Activated CD4-positive, alpha-beta T cell treated with anti-CD3 and anti-CD28 coated beads for 24 hours (primary cell): Measurements from ENCODE around the gene TLL2.

Source experiments
- DNase-seq, 2 donors: peaks; one replicate each; pipeline ENCODE4 v3.0.0-alpha.2; 2020; ENCODE audit warnings: low read depth in 2 of 2

The TLL2 gene

DNA sequence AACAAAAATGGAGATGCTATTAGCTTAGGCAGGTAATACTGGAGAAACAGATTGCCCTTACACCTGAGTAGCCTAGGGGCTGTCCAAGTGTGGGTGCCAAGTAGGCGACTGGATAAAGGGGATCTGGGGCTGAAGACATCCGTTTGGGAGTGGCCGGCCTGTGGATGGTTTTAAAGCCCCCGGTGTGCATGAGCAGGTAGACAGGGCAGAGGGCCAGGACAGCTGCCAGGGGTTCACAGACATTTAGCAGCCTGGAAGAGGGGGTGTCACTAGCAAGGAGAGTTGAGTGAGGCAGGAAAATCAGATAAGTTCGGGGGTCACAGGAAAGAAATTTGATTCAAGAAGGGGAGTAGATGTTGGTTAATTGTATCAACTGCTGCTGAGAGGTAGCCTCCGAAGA lies 153.4 kb downstream of the TLL2 start:
- DNase-seq: no peak

DNA sequence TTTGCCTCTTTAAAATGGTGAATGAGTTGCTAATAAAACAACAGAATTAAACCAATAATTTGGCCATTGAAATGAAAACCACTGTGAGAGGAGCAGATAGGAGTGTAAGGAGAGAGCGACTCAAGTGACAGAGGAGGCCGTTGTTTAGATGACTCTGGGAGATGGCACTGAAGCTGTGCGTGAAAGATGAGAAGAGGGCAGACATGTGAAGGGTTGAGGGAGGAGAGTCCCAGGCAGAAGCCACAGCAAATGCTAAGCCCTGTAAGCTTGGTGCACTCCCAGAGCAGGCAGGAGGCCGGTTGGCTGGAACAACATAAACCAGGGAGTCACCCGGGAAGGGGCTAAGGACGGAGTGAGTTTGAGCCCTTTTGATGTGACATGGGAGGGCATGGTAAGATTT lies 154.1 kb downstream of the TLL2 start:
- DNase-seq: no peak

DNA sequence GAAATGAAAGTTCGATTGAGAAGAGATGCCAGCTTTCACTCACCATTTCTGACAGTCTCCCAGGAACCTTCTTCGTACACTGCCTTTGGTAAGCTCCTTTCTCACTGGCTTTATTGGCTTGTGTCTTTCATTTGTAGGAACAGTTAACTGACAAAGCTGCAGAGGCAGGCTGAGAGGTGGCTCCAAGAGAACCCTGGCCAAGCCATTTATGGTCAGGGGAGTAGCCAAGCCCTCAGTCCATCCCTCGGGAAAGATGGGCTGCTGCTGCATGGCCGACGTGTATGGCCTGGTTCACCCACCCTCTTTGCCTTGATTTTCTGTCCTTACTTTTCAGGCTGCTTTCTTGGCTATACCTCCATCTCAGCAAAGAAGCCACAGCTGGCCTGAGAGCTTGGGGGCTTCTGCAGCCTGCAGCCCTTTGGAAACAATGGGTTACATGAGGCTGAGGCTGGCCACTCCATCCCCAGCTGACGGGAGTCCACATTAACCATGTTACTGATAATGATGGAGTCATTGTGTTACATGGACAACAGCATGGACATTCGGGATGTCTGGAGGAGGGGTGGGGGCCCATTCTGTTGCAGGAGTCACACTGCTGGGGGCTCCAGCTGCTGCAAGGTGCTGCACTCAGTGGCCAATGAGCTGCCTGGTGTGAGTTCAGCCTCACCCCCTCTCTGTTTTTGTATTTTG lies 154.7 kb downstream of the TLL2 start, which contains the start of gene OPALIN:
Gene OPALIN (minus strand): TSS at position 152 of the 690 bp plus-strand sequence. CDS start 106 bp downstream, at position 46.
- DNase-seq: no peak

DNA sequence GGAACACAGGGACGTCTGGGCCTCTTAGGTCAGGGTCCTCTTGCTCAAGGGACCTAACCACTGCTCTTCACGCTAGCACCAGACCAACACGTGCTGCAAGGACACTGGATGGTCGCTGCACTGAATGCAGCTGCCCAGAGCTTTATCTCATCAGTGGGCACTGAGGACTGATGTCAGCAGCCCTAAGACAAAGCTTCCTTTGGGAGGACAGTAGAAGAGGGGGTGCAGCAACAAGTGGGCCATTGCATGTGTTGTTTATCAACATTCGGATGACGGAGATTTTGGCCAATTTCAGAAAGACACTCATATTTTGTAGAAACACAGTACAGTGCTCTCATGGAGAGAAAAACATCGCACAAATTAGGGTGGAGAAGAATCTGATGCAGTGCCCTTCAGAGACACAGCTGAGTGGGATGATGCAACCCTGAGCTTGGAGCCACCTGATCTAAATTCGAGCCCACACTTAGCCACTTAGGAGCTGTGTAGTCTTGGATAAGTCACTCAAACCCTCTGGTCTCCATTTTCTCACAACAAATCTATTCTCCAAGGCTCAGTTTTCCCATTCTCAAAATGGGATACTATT lies 156.6 kb downstream of the TLL2 start:
- DNase-seq: no peak

DNA sequence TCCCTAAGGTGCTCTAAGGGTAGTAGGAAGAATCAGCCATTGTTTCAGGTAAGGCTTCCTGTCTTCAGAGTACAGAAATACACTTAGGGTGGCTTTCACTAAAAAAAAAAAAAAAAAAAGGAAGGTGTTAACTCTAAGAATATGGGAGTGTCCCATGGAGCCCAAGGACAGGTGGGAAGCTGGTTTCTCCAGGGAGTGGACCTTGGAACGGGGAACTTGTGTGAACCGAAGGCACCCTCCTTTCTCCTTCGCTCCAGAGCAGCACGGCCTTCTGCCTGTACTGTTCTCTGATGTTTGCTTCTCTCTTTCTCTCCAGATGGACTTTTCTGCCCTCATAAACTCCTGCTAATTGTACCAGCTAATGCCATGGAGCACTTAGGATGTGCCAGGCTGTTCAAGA lies 161.1 kb downstream of the TLL2 start:
- no peak for DNase-seq

DNA sequence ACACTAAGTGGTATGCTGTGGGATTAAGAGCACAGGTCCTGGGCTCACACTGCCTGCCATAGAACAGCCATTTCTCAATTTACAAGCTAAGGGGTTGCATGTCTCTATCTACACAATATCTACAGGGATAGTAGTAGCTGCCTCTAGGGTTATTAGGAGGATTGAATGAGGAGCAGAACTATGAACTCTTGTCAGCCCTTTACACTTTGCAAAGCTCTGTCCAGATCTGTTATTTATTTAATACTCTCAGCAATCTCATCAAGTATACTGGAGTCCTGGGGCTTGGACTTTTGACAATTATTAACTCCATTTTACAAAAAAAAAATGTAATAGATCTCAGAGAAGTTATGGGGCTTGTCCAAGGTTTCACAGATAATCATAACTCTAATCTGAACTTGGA lies 161.7 kb downstream of the TLL2 start:
- no peak for DNase-seq

DNA sequence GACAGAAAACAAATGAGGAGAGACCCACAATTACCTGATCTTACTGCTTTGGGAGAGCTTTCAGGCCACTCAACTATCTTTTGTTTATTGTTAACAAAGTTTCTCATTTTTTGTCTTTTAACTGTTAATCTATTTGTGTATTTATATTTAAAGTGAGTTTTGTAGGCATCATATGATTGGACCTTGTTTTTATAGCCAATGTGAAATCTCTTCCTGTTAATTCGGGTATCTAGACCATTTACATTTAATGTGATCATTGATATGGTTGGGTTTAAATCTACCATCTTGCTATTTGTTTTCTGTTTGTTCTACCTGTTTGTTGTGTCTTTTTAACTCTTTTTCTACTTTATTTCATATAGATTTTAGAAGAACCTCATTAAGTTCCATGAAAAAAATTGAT lies 167.4 kb downstream of the TLL2 start:
- no peak for DNase-seq

DNA sequence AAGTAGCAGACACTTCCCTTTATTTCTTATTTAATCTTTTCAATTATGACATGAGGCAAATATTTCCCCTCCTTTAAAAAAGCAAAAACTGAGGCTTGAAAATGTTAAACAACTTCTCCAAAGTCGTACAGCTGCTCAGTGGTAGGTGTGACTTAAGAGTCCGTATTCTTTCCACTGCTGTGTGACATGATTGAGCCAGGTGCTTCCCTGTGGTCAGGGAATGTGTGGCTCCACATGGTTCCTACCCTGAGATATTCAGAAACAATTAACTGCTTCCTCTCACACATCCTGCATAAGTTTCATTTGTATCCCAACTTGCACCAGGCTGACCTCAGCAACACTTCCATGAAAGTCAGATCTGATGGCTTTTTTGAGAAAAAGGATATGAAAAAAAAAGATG lies 168.5 kb downstream of the TLL2 start:
- no peak for DNase-seq

DNA sequence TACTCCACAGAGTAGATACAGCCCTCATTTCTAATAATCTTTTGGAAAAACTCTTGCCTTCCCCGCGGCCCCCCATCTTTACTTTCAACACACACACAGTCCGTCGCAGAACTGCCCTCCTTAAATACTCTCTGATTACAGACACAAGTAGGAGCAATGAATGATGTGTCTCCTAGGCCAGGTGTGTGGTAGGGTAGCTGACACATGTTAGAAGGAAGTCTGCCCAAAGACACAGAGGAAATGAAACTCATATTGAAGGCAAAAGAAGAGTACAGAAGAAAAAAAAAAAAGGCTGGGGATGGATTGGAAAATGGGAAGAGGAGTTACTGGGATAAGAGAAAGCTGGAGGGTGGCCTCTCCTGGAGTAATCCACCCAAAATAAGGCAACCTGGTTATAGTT lies 169.5 kb downstream of the TLL2 start:
- no peak for DNase-seq

DNA sequence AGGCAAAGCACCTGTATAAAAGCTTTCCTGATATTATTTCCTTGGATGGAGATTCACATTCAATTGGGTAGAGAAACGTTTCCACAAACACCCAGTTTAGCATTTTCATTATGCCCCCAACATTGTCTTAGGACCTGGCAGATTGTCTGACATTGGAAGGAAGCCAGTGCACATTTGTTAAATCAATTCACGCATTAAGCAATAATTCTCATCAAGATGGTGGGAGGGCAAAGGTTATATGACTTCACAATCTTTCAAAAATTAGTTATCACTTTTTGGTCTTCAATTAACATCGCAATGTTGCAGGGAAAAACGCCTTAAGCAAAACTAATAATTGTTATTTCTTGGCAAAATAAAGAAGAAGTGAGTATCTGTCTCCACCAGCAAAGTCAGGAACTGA lies 171.3 kb downstream of the TLL2 start:
- DNase-seq: no peak

DNA sequence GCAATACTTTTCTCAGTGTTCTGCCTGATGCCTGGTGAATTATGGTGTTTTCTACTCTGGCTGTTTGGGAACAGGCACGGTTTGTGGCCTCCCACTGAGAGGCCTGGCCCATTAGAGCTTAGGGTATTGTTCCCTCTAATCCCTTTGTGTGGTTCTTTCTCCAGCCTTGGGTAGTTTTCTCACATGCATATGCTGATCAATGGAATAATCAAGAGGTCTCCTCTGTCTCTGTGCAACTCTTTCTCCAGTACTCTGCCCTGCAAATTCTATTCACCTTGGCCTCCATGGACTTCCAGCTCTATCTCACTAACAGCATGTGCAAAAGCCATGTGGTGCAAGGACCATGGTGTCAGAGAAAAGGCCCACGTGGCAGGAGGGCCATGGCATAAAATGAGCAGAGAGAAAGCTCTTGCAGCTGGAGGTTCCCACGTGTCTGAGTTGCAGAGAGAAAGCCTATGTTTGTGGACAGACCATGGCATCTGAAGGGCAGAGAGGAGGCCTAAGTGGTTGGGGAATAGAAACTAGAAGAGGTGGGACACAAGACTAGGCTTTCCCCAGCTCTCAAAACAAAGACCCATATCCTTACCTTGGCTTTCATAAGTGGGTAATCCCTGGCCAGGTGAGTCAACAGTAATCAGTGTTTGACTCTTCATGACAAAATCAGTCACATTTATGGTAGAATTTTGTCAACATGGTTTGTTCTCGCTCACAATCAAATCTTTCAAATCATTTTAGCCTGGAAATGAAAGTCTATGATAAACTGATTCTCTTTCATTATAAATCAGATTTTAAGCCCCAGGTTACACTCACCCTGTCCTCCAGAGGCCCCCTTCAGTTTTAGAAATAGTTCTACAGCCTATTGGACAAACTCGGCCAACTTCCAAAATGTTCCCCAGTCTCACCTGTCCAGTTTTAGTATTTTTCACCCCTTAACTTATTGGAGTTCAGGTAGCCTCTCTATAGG lies 172.2 kb downstream of the TLL2 start:
- DNase-seq: no peak

DNA sequence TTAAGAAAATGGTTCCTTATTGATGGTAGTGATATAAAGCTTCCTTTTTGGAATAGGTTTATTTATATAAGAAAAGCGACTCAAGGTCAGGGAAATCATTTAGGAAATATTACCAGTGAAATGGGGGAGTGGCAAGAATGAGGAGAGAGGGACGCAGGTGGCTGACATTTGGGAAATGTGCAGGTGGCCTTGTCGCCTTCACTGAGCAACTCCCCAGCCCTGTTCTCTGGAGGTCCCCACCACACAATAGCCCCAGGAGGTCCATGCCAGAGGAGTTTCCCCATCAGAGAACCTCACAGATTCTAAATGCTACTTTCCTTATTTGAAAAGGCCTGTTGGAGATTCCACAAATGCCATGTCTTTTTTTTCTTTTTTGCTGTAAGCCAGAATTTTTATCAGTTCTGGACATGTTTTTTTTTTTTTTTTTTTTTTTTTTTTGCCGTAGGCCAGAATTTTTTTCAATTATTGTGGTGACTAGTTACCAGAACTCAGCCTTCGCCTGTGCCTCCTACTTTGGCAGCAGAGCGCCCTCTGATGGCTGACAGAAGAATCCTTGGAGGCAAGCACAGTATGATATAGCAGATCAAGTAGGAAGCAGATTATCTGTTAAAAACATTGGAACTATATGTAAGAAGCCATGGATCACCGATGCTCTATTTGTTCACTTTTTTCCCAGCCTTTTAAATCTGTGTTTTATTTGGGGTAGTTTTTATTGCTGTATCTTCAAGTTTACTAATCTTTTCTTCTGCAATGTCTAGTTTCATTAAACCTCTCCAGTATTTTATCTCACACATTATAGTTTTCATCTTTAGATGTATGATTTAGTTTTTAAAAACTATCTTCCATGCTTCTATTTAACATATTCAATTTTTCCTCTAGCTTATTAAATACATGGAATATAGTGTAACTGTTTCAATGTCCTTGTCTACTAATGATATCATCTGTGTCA lies 173.5 kb downstream of the TLL2 start:
- peak; percentile 29 to 39 for DNase-seq

DNA sequence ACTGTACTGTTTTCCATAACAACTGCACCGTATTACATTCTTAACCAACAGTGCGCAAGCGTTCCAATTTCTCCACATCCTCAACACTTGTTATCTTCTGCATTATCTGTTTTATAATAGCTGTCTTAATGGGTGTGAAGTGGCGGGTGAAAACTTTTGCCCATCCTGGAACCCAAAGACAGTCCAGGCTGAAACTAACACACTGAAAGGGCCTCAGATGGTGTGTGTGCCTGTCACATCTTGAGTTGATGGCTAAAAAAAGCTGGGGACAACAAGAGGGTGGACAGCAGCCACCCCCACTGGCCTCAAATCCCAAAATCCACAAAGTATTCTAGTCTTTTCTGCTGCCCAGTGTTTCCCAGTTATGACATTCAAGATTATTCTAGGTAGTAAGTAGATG lies 174.3 kb downstream of the TLL2 start:
- no peak for DNase-seq

DNA sequence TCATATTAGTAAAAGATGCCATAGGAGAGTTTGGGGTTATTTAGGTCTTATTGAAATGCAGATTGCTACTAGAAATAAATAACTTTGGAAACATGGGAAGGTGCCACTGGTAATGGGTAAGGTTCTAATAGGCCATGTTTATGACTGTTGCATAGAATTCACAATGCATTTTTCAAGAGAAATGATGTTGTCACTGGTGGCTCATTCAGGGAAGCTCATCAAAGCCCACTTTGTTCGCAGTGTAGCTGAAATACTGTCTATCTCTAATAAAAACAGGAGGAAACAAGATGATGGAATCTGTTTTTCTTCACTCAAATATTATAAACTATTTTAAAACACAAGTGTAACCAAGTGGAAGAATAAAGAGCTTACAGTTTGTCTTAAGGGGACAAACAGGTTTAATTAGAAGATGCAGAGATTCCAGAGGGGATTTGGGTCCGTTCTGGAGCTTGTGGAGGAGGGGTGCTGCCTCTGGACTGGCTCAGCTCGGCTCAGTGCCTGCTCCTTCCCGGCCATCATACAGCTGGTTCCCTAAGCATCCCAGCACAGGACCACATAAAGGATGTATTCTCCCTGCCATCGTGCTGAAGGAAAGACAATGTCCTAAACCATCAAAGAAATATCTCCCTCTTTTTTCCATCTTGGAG lies 175.3 kb downstream of the TLL2 start:
- no peak for DNase-seq

DNA sequence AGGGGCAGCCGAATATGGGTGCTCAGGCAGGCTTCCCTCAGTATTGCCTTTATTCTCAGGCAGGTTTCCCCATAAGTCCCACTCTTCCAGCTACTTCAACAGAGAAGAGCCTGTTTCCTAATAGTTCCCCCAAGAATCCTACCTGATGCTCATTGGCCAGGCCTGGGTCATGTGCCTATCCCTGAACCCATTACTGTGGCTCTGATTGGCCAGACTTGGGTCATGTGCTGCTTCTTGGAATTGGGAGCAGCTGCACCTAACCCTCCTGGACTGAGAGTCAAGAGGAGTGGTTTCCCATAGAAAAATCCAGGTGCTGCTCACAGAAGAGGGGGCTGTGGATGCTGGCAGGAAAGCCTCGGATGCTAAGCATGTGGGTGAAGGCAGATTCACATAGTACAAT lies 176.6 kb downstream of the TLL2 start:
- DNase-seq: no peak

DNA sequence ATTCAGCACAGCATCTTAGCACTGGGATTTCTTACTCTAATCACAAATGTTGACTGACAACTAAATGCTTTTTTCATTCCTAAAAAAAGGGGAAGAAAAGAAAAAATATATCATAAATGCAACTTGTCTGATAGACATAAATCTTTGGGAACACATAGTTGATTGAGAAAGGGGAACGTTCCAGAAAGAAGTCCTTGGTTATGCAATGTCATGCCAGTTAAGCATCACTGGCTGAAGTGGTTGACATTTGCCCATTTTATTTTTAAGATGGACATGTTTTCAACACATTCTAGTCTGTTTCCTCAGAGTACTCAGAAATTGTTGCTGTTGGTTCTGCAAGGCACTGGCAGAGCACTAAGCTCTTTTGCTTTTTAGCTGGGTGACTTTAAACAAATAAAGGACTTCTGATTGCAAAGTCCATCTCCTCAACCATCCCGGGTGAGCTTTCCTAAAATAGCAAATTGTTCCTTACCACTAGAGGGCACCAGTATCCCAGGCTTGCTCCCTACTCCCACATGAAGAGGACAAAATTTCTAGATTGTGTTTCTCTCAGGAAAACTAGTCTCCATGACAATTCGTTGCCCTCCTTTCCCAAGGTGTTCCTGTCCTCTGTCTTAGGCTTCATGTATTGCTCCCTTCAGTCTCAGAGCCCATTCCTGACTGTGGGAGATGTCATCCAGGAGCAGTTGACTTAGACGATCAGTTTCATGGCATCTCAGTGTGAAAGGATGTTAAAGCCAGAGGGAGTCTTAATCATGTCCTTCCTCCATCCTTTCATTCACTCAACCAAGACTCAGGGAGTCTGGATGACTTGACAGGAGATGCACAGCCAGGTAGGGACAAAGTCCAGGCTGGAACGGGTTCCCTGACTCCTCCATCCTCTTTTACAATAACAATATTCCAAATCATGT lies 178.9 kb downstream of the TLL2 start:
- no peak for DNase-seq

DNA sequence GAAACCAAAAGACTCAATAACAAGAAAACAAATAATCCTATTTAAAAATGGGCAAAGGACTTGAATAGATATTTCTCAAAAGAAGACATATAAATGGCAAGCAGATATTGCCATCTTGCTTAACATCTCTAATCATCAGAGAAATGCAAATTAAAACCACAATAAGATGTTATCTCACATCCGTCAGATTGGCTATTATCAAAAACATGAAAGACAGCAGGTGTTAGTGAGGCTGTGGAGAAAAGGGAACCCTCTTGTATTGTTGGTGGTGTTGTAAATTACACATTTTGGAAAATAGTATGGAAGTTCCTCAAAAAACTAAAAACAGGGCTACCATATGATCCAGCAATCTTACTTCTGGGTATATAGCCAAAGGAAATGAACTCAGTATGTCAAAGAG lies 180.6 kb downstream of the TLL2 start:
- DNase-seq: no peak

DNA sequence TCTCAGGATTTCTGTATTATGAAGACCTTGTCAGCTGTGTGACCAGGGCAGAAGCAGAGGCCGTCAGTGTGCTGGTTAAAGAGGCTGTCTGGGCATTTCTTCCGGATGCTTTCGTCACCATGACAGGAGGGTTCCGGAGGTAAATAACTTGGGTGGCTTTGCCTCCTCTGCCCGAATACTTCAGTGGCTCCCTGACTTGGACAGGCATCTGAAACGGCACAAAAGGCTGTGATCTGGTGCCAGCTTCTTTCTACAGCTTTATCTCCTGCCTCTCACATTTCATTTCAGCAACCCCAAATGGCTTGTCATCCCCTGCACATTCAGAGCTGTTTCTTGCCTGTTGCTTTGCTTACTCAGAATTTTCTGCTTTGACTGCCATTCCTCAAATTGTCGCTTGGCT lies 186.3 kb downstream of the TLL2 start:
- DNase-seq: no peak

DNA sequence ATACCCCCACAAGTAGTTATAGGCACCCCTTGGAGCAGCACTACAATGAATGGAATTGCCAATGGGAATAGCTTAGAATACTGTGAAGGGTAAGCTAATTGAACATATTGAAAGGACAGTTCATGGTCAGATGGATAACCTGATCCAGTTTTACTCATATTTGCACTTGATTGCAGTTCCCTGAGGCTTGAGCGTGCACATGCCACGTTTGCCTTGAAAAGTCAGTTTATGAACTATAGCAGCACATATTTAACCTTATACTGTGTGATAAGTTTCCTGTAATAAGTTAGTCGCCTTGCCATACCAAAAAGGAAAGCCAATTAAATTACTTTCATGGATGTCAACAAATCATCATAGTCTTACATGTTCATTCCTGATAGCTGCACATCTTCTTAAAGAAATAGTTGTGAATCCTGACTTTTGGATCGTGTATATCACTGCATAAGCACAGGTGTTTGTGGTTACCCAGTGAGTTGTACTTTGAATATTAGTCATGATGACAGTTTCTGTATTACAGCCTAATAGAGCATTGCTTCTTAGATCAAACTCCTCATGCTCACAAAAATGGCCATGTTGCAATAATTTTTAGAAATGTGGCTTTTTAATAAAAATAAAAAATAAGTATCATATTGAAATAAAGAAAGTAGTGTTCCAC lies 187.9 kb downstream of the TLL2 start:
- DNase-seq: no peak
